HG02678 (cell line): Measurements from ENCODE around the gene CACUL1.
"Not testable (repeated sequence)": the region's sequence is repeated elsewhere in the genome, so short reads cannot be mapped to it uniquely, and the experiment has no call there.

ENCODE experiments used
- ATAC-seq: cut with Tn5 transposase; IDR thresholded peaks from one replicate; pipeline ENCODE4 v1.9.1; 2021; ENCODE audit warnings: mild to moderate bottlenecking, moderate library complexity; ENCODE audit not compliant: unreplicated experiment

CACUL1 gene

GRCh38 chr10:118692872-118693271 is 61.9 kb downstream of the CACUL1 start:
- ATAC-seq, result no peak

DNA sequence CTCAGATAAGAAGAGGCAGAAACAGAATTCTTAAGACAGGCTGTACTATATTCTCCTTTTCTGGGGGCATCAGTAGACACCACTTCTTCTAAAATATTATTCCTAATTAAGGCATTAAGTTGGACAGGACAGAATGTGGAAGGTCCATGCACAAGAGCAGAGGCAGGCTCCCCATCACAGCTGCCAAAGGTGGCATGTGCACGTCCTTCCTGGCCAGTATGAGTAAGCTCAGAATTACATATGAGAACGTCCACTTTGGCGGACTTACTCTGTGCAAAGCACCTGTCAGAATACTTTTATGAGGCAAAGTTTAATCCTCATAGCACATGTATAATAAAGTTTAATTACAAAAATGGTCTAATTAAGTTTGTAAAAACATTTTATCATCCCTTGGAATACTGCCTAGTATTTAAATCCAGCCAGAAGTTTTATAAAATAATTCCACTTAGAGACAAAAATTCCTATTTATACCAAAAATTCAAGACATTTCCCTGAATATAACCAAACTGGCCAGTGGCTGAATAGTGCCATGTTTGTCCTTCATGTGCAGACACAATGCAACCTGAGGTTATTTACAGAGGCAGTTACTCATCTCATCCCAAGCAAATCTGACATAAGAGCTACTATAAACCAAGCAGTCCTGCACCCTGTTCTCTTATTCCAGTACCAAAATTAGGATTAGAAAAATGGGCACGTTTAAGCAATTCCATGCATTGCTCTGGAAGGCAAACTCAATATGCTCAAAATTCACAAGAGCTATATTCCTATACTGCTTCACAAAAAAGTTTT is 65.5 kb downstream of the CACUL1 start:
- no peak for ATAC-seq

GRCh38 chr10:118687472-118687871 is 67.3 kb downstream of the CACUL1 start:
- ATAC-seq, result no peak

- no peak for ATAC-seq
These were observed 72.2 kb downstream of the CACUL1 start for GRCh38 chr10:118682533-118682932.

- no peak for ATAC-seq
These were observed 74.6 kb downstream of the CACUL1 start for GRCh38 chr10:118680197-118680596.

DNA sequence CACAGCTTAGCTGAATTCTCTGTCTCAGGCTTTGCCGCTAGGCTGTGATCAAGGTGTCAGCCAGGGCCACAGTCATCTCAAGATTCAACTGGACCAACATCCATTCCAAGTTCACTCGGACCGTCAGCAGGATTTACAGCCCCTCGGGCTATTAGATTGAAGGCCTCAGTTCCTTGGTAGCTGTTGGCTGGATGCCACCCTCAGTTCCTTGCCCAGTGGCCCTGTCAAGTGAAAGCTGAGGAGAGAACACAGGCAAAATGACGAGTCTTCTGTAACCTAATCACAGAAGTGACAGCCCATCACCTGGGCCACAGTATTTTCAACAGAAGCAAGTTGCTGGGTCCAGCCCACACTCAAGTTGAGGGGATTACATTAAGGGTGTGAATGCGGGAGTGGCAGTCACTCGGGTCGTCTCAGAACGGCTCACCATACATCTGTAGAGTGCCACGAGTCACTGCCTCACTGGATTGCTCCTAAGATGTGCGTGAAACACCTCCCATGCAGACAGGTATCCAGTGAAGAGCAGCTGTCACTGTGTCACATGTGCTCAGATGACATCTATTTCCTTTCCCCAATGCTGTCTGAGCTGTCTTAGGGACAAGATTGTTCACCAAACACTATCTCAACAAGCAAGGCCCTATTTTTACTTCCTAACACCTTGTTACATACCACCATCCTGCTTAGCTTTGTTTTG is 80.4 kb downstream of the CACUL1 start:
- no peak for ATAC-seq

DNA sequence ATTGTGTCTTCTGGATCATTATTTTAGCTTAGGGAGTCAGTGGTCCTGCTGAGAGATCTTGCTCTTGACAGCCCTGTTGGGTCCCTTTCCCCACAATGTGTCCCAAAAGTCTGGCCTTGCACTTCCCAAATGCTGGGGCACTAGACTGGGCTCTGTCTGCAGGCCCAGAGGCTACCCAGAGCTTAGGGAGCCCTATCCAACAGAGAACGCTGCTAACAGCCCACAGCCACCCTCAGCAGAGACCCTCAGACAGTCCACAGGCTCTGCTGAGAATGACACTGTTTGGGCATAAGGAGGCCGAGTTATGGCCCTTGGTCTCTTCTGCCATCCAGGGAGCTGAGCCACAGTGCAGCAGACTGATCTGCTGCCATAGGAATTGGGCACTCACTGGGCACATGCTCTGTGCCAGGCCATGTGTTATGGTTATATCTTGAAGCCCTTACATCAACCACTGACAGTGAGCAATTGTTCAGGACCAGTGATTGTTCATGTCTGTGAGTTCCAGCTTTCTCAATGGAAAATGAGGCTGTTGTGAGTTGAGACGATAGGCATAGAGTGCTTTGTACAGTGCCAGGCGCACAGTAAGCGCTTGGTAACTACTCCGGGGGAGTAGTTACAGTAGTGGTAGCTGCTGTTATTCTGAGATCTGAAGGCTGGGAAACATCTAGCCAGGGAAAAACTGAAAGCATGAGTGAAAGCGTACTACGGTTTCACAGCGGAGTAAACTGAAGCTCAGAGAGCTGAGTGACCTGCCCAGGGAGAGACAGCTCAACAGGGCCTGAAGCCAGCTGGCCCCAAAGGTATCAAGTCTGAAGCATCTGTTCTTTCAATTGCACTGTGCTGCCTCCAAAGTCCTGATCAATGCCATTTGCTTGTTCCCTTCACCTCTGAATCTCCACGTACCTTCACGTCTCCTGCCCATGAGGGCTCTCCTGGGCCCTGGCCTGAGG is 81.7 kb downstream of the CACUL1 start:
- ATAC-seq, result no peak

GRCh38 chr10:118672153-118672552 is 82.6 kb downstream of the CACUL1 start:
- no peak for ATAC-seq

GRCh38 chr10:118671221-118671620 is 83.5 kb downstream of the CACUL1 start:
- ATAC-seq, result not testable (repeated sequence)

GRCh38 chr10:118670472-118671124 is 84.2 kb downstream of the CACUL1 start:
- no peak for ATAC-seq

GRCh38 chr10:118669835-118670234 is 84.9 kb downstream of the CACUL1 start:
- ATAC-seq, result no peak

- ATAC-seq, result no peak
These were observed 85.6 kb downstream of the CACUL1 start for GRCh38 chr10:118669020-118669791.

- no peak for ATAC-seq
These were observed 86.4 kb downstream of the CACUL1 start for GRCh38 chr10:118668228-118668952.

DNA sequence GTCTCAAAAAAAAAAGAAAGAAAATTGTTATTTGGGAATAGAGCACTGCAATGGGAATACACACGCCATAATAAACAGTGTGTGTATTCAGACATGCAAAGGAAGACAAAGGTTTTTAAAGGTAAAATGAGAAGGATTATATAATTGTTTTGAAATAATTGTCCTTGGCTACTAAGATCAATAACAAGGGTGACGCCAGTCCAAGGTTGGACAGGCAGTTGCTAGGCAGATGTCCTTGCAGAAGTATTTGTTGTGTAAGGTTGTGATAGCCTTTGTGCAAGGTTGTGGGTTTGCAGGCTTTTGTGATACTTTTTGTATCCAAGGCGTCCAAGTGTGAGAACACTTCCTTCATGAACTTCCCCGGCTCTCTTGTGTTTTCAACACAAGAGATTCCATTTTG is 87.0 kb downstream of the CACUL1 start:
- no peak for ATAC-seq

DNA sequence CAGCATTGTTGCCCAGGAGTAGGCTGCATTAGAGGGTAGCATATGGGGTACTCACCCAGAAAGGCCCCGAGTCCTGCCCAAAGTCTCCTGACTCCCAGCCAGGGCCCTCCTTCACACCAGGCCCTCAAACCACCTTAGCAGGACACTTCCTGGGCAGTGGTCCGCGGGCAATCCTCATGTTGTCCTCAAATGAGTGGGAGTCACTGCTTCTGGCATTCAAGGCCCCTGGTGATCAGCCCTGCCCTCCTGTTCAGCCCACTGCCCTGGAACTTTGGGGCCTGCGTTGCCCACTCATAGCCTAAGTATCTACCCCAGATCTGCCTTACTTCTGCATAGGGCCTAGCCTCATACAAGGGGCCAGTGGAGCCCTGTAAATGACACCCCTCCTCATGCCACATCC is 88.4 kb downstream of the CACUL1 start:
- no peak for ATAC-seq

- no peak for ATAC-seq
These were observed 90.4 kb downstream of the CACUL1 start for GRCh38 chr10:118664321-118664720.

DNA sequence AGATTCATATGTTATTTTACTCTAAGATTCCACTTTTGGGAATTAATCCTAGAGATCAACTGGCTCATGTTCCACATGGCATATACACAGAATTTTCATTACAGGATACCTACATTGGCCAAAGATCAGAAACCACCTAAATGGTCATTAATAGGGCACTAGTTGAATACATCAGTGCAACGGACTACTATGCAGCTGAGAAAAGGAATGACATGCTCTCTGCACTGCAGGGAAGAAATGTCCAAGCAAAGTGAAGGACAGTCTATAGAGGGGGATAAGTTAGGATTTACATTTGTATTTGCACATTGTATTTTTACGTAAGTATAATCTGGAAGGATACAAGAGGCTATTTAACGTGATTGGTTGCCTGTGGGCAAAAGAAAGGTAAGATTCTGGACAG is 91.6 kb downstream of the CACUL1 start:
- no peak for ATAC-seq

DNA sequence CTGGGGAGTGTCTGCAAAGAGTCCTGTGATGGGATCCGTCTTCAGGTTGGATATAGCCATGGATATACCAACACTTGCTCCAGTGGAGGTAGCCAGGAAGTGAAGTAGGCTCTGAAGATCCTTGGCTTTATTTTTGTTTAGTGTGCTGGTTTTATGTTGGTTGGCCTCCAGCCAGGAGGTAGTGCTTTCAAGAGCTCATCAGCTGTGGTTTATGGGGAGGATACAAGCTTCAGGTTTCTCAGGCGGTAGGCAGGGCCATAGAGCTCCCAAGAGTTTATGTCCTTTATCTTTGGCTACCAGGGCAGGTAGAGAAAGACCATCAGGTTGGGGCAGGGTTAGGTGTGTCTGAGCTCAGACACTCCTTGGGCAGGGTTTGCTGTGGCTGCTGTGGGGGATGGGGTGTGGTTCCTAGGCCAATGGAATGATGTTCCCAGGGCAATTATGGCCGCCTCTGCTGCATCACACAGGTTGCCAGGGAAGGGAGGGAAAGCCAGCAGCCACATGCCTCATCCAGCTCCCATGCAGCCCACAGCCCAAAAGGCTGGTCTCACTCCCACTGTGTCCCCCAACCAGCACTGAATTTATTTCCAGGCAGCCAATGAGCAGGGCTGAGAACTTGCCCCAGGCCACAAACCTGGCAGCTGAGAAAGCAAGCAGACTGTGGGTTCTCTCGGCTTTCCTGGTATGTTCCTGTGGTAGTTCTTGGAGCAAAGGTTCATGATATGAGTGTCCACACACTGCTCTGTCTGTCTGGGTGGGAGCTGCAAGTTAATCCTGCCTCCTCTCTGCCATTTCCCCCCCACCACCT is 92.3 kb downstream of the CACUL1 start:
- no peak for ATAC-seq

DNA sequence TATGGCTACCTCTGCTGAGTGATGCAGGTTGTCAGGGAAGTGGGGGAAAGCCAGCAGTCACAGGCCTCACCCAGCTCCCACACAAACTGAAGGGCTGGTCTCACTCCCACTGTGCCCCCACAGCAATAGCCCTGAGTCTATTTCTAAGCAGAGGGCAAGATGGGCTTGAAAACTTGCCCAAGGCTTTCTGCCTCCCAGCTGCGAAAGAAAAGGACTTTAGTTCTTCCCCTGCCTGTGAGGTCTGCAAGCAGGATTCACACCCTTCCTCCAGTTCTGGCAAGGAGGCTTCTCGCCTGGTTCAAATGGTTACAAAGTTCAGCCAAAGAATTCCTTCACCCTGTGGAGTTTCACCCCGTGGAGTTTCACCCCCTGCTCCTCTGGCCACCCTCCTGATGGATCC is 96.0 kb downstream of the CACUL1 start:
- no peak for ATAC-seq
